ENCODE data around the gene FCER1G. TPM values are rescaled to one million over a fixed set of nuclear protein-coding genes. Genes with fewer than 3 reads are reported as not detected.

Gene FCER1G
- total and polyA plus RNA-seq, 7 donors, result 14.4 to 243 (median 77.7) TPM

DNA sequence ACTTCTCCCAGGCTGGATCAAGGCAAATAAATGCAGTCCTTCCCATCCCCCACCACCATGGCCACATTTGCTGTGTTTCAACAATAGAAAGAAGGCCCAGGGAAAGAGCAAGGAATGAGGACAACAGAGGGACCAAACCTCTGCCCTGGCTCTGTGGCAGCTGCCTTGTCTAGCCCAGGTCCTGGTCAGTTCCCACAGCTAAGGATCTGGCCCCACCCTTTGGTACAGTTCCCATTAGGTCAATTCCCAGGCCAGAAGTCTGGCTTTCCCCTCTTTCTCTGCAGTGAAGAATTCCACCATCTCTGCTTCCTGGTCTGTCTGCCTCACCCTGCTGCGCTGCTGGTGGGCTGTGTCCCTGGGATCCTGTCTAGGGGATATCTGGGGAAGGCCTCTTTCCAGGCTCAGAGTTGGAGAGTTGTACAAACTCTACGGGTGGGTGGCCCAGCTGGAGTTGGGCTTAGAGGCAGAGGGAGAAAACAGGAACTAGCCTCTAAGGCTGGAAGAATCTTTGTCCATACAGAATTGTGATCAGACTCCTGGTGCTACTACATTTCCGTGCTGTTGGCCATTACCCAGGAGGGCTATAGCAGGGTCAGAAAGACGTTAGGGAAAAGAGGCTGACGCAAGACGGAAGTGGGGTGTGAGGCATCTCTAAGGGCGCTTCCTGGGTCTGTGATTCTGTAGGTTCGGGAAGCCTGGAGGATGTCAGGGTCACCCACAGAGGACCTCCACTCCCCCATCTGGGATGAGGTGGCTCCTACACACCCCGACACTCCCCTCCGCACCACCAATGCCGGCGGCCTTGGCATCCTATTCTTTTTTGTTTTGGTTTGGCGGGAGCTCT lies 13.9 kb upstream of the FCER1G start:
- WGBS, 2 donors, result 76 to 79% methylated on average over 13 of the region's 13 CpGs
- intact Hi-C loops (cut with DNase I), result loop anchor here (2.0 kb wide), 1 partner anchor 188 kb away; no protein-coding TSS in a partner anchor
- Histone ChIP-seq H3K4me3 (peak overlapping the region; percentile 75 to 83 (median 78)), H3K36me3 (peaks cover 0 to 27% (median 5%) of the 10 kb centered on the region in 4 donors), H3K4me1 (peaks cover 0 to 88% (median 75%) of the 10 kb centered on the region in 4 donors), H3K9me3 (no peaks in the 10 kb centered on the region), H3K27ac (peak overlapping the region; percentile 94 to 97 (median 96)), H3K27me3 (no peaks in the 10 kb centered on the region)
- peak in 1 of 4 donors; percentile 39 for TF ChIP-seq POLR2AphosphoS5 (IDR thresholded peaks at IDR 0.05)
- TF ChIP-seq, protein P1, sequence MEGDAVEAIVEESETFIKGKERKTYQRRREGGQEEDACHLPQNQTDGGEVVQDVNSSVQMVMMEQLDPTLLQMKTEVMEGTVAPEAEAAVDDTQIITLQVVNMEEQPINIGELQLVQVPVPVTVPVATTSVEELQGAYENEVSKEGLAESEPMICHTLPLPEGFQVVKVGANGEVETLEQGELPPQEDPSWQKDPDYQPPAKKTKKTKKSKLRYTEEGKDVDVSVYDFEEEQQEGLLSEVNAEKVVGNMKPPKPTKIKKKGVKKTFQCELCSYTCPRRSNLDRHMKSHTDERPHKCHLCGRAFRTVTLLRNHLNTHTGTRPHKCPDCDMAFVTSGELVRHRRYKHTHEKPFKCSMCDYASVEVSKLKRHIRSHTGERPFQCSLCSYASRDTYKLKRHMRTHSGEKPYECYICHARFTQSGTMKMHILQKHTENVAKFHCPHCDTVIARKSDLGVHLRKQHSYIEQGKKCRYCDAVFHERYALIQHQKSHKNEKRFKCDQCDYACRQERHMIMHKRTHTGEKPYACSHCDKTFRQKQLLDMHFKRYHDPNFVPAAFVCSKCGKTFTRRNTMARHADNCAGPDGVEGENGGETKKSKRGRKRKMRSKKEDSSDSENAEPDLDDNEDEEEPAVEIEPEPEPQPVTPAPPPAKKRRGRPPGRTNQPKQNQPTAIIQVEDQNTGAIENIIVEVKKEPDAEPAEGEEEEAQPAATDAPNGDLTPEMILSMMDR (IDR thresholded peaks at IDR 0.05), result no peak
- TF ChIP-seq EP300 (IDR thresholded peaks at IDR 0.05), result peak in 2 of 4 donors; percentile 3 to 23
- TF ChIP-seq POLR2A (IDR thresholded peaks at IDR 0.05), result no peak
- peak; percentile 90 for DNase-seq

DNA sequence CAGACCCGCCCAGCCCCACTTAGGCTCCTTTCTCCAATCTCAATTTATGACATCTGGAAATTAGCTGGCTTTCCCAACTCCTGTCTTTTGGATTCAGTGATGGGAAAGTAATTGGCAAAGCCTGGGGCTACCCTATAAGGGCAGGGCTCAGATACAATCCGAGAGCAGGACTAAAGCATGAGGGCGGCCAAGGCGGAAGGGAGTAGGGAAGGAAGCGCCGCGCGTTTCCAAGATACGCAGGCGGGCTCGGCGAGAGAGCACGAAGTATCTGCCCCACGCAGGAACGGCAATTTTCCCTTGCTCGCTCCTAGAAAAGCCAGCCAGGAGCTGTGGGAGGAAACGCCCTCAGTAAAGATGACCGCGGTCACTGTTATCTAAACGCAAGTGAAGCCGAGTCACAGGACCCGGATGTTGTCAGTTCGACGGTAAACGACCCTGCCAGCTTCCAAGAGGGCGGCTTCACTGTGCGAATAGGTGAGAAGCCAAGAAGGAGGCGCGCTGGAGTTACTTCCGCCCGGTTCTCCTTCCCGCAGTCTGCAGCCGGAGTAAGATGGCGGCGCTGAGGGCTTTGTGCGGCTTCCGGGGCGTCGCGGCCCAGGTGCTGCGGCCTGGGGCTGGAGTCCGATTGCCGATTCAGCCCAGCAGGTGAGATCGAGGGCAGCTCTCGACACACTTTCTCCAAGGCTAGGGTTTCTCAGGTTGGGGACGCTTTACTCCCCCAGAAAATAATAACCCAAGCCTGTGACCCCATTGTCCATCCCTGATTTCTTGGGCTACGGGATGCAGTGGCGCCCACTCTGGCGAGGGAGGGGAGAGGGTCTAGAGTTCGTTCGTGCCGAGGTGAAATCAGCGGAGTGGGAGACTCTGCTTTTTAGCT lies 13.0 kb upstream of the FCER1G start, which contains the start of gene NDUFS2:
Gene NDUFS2, plus strand, starts transcription at position 532 of the 877 bp plus-strand sequence. Its CDS starts 19 bp downstream, at position 551.
- DNase-seq, result peak; percentile 100
- TF ChIP-seq POLR2A (IDR thresholded peaks at IDR 0.05), result peak; percentile 60 to 81
- TF ChIP-seq, protein P1 (IDR thresholded peaks at IDR 0.05), result no peak
- TF ChIP-seq EP300 (IDR thresholded peaks at IDR 0.05), result peak in 1 of 4 donors; percentile 4
- TF ChIP-seq POLR2AphosphoS5 (IDR thresholded peaks at IDR 0.05), result peak; percentile 86 to 90 (median 88)
- WGBS, 2 donors, result 2 to 5% methylated on average over 53 of the region's 53 CpGs
- Histone ChIP-seq H3K9me3 (no peaks in the 10 kb centered on the region), H3K4me3 (peak within 1 kb of the TSS; percentile 75 to 83 (median 78)), H3K4me1 (peaks cover 0 to 83% (median 74%) of the 10 kb centered on the region in 4 donors), H3K27me3 (no peaks in the 10 kb centered on the region), H3K36me3 (peaks cover 0 to 36% (median 10%) of the 10 kb centered on the region in 4 donors), H3K27ac (peak within 1 kb of the TSS; percentile 94 to 97 (median 96))
- intact Hi-C loops (cut with DNase I), result loop anchor here (1.0 to 2.0 kb wide), 2 partner anchors 24 to 187 kb away; partner anchors contain the start of gene TOMM40L

DNA sequence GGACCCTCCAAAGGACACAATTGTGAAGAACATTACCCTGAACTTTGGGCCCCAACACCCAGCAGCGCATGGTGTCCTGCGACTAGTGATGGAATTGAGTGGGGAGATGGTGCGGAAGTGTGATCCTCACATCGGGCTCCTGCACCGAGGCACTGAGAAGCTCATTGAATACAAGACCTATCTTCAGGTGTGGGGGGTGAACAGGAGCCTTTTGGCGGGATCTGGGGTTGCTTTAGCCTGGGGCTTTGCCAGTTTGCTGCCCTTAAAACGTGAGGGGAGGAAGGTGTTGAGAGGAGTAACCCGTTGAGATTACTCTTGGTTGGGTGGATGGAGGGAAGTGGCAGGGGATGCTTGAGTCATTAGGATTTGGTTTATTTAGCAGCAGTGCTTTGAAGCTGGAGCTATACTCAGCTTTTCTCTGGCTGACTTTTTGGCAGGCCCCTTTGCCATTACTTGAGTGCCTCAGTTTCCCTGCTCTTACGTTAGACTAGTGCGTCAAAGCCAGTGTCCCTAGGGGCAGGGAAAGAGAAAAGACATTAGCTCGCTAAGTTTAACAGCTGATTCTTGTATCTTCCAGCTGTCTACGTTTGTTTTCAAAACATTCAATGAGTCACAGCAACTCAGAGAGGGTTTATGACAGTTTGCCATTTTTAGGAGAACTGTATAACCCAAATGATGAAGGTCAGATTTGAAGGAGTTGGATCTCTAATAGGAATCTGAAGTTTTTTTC lies 8.5 kb upstream of the FCER1G start:
- Histone ChIP-seq H3K9me3 (no peaks in the 10 kb centered on the region), H3K36me3 (peaks cover 9 to 81% (median 38%) of the 10 kb centered on the region in 4 donors), H3K27ac (peak overlapping the region; percentile 67 to 96 (median 76)), H3K27me3 (no peaks in the 10 kb centered on the region), H3K4me1 (peaks cover 0 to 61% (median 40%) of the 10 kb centered on the region in 4 donors), H3K4me3 (no peak overlapping the region)
- TF ChIP-seq POLR2AphosphoS5 (IDR thresholded peaks at IDR 0.05), result peak in 1 of 4 donors; percentile 36
- TF ChIP-seq, protein P1 (IDR thresholded peaks at IDR 0.05), result no peak
- 80 to 87% methylated on average over 12 of the region's 12 CpGs for WGBS, 2 donors
- DNase-seq, result no peak
- intact Hi-C loops (cut with DNase I), result loop anchor here (5.0 kb wide), 1 partner anchor 86 kb away; no protein-coding TSS in a partner anchor

DNA sequence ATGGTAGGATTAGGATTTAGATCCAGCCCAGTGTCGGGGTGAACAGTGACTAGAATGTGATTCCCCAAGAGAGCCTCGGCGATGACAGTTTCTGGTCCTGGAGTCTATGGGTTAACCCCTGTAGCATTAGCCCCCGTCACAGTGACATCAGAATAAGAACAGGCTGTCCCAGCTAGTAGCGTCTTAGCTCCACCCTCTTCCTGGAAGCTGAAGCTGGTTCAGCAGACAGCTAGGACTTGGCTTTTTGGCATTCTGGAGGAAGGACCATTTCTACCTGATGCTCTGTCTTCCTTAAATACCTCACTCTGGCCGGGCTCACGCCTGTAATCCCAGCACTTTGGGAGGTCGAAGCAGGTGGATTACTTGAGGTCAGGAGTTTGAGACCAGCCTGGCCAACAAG lies 7.9 kb upstream of the FCER1G start:
- intact Hi-C loops (cut with DNase I), result loop anchor here (5.0 kb wide), 1 partner anchor 85 kb away; no protein-coding TSS in a partner anchor
- Histone ChIP-seq H3K36me3 (peaks cover 14 to 87% (median 44%) of the 10 kb centered on the region in 4 donors), H3K4me1 (peaks cover 0 to 59% (median 38%) of the 10 kb centered on the region in 4 donors), H3K27me3 (no peaks in the 10 kb centered on the region), H3K4me3 (no peak overlapping the region), H3K27ac (peak overlapping the region; percentile 67 to 96 (median 76)), H3K9me3 (no peaks in the 10 kb centered on the region)
- DNase-seq, result peak; percentile 92
- 75 to 77% methylated on average over 8 of the region's 8 CpGs for WGBS, 2 donors
- TF ChIP-seq EP300 (IDR thresholded peaks at IDR 0.05) (peak in 3 of 4 donors; percentile 85 to 88 (median 88)), POLR2A (IDR thresholded peaks at IDR 0.05) (peak in 1 of 2 donors; percentile 9), POLR2AphosphoS5 (IDR thresholded peaks at IDR 0.05) (peak; percentile 74 to 87 (median 84))
- TF ChIP-seq, protein P1 (IDR thresholded peaks at IDR 0.05), result no peak

Measured in sigmoid colon (tissue), 7 donors.